Lung microvascular endothelial cell (primary cell): Measurements from ENCODE around the gene ALG3. TPM values are rescaled to one million over a fixed set of nuclear protein-coding genes. Genes with fewer than 3 reads are reported as not detected.

Experiments used
- DNase-seq, 2 donors: peaks; one replicate each; pipeline versions ENCODE4 v3.0.0 to v3.0.0-alpha.2; 2010; ENCODE audit warnings: low read depth in 2 of 2
- total RNA-seq: library from RNA; depleted of rRNA; stranded (reverse); fragments of >200 nt; gene quantifications from 2 replicates; pipeline ENCODE4 v1.2.1, GENCODE V29; 2014

ALG3 gene
- total RNA-seq, 1 donor from 2014 or later, result 20.4 TPM

DNA sequence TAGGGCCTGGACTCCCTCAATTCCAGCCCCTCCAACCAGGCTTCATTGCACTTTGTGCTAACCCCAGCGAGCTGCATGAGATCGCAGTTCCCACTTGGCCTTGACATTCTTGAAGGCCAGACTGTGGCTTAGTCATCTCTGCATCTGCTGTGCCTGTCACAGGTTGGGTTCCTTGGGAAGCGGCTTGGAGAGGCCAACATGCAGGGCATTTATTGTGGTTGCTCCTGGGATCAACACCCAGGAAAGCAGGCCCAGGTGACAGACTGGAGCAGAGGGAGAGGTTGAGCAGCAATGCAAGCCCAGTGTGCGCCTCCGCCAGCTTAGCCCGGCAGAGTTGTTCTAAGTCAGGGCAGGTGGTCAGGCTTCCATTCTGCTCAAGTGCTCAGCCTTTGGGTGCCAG, 52.2 kb downstream of the ALG3 start:
- DNase-seq, result no peak

DNA sequence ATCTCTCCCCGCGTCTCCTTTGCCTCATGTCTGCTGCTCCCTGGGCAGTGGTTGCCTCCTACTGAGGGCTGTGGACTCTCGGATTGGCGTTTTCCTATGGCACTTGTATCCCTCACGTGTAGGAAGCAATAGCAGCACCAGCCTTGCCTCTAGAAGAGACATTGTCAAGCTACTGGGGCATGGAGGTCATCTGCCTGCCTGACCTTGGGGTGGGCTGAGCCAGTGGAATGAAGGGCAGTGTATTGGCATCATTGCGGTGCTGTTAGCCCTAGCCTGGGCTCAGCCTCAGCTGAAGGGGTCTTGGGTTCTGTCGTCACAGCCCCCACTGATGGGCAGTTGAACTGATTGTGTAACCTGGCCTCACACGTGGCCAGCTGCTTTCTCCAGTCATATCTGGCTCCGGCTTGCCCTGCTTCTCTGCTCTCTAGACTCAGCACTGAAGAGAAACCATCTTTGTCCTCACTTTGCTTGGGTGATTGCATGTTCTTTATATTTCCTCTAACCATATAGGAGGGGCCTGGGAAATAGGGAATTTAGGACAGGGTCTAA, 54.7 kb downstream of the ALG3 start:
- no peak for DNase-seq

DNA sequence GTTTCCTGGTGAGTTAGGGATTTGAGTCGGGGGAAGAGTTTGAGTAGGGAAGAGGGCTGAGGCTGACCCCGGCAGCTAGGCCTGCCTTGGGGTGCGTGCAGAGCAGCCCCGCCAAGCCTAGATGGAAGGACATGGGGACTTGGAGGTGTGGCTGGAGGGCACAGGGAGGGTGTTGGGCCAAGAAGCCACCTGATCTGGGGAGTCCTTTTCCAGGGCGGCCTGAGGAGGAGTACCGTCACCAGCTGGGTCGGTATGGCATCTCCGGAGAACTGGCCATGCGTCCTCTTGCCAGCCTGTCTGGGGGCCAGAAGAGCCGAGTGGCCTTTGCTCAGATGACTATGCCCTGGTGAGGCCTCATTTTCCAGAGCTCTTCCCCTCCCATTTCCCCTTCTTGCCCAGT, 55.9 kb downstream of the ALG3 start:
- no peak for DNase-seq

Other genes with a start within 250 kb of the ALG3 start
- gene ABCC5, start 231.1 kb downstream of the ALG3 start, total RNA-seq, result 8.9 and 10.9 TPM in 2 replicates
- gene HTR3D, start 217.2 kb downstream of the ALG3 start, total RNA-seq, result not detected in 2 replicates
- not detected in 2 replicates for gene HTR3C, start 195.9 kb downstream of the ALG3 start, total RNA-seq
- not detected in 2 replicates for gene HTR3E, start 151.9 kb downstream of the ALG3 start, total RNA-seq
- 25.9 and 34.3 TPM in 2 replicates for gene EIF2B5, start 113.6 kb downstream of the ALG3 start, total RNA-seq
- gene DVL3, start 93.6 kb downstream of the ALG3 start, total RNA-seq, result 15.0 and 19.8 TPM in 2 replicates
- gene AP2M1, start 74.1 kb downstream of the ALG3 start, total RNA-seq, result 442 and 454 TPM in 2 replicates
- 42.7 and 57.5 TPM in 2 replicates for gene ABCF3, start 62.8 kb downstream of the ALG3 start, total RNA-seq
- gene VWA5B2, start 19.4 kb downstream of the ALG3 start, total RNA-seq, result under 0.01 TPM in 1 of 2 replicates, not detected in the other
- gene EEF1AKMT4, start 710 bp upstream of the ALG3 start, total RNA-seq, result 3.5 and 3.6 TPM in 2 replicates
- not detected in 2 replicates for gene CAMK2N2, start 12.6 kb upstream of the ALG3 start, total RNA-seq
- gene ECE2, start 27.1 kb upstream of the ALG3 start, total RNA-seq, result not detected in 2 replicates
- 310 and 389 TPM in 2 replicates for gene PSMD2, start 50.3 kb upstream of the ALG3 start, total RNA-seq
- gene EIF4G1, start 65.6 kb upstream of the ALG3 start, total RNA-seq, result 200 and 237 TPM in 2 replicates
- gene FAM131A, start 88.6 kb upstream of the ALG3 start, total RNA-seq, result 19.0 and 39.9 TPM in 2 replicates
- 1.5 and 1.8 TPM in 2 replicates for gene CLCN2, start 112.6 kb upstream of the ALG3 start, total RNA-seq
- gene POLR2H, start 112.7 kb upstream of the ALG3 start, total RNA-seq, result 65.8 and 97.8 TPM in 2 replicates
- gene THPO, start 129.2 kb upstream of the ALG3 start, total RNA-seq, result not detected in 2 replicates
- gene CHRD, start 131.1 kb upstream of the ALG3 start, total RNA-seq, result 0.20 and 0.22 TPM in 2 replicates